K562 (cell line): Measurements from ENCODE around the gene FSTL3. TPM values are rescaled to one million over a fixed set of nuclear protein-coding genes. Genes with fewer than 3 reads are reported as not detected.
A peak's percentile ranks its signal among the peaks of the same experiment; 100 is the strongest.

Source experiments
- CXXC5 ChIP-seq: fragments of 250-450 bp; sonication (Bioruptor Pico); IDR thresholded peaks from 2 replicates; pipeline ENCODE4 v1.8.0; 2022; ENCODE audit warnings: inconsistent platforms, mild to moderate bottlenecking, moderate library complexity
- ETV1 ChIP-seq: fragments of 450-650 bp; conservative IDR thresholded peaks from 2 replicates; pipeline ENCODE4 v1.6.1; 2016; ENCODE audit warnings: missing genetic modification characterization, control low read depth, low read depth, missing compliant biosample characterization
- HDAC1 ChIP-seq, 2 experiments: fragments of 450-650 bp; IDR thresholded peaks; 2 replicates each; pipeline ENCODE4 v1.6.1; 2016 to 2017; ENCODE audit warnings: inconsistent platforms in 1 of 2, mild to moderate bottlenecking in 1 of 2, moderate library complexity in 1 of 2
- ILF3 ChIP-seq: fragments of 450-650 bp; IDR thresholded peaks from 2 replicates; pipeline ENCODE4 v1.6.1; 2018; ENCODE audit warnings: antibody characterized with exemption, mild to moderate bottlenecking, moderate library complexity, borderline replicate concordance
- POLR2G ChIP-seq: fragments of 200-400 bp; formaldehyde crosslinking; IDR thresholded peaks from 2 replicates; pipeline ENCODE4 v1.6.1; 2017; ENCODE audit warnings: low read depth, mild to moderate bottlenecking, antibody characterized with exemption, low read length, moderate library complexity
- RBBP5 ChIP-seq: fragments of 200-600 bp; sonication (generic); IDR thresholded peaks from 2 replicates; pipeline ENCODE4 v1.6.1; 2012; ENCODE audit warnings: borderline replicate concordance, mild to moderate bottlenecking, low read length, control low read depth, inconsistent platforms; ENCODE audit not compliant: insufficient read depth, poor library complexity, severe bottlenecking
- RBM22 ChIP-seq: fragments of 200-400 bp; formaldehyde crosslinking; IDR thresholded peaks from 2 replicates; pipeline ENCODE4 v1.6.1; 2018; ENCODE audit warnings: low read length, low read depth; ENCODE audit not compliant: poor library complexity, severe bottlenecking
- ZBTB40 ChIP-seq, 2 experiments: fragments of 450-650 bp in 1 of 2; sonication (generic) in 1 of 2; formaldehyde crosslinking in 1 of 2; IDR thresholded peaks; 2 replicates each; pipeline versions ENCODE4 v1.7.1 to v1.9.0; 2016 to 2022; ENCODE audit warnings: inconsistent platforms in 1 of 2, mild to moderate bottlenecking in 1 of 2, missing genetic modification reagents in 1 of 2
- ZBTB49 ChIP-seq: sonication (generic); formaldehyde crosslinking; IDR thresholded peaks from 2 replicates; pipeline ENCODE4 v1.8.0; 2022; ENCODE audit warnings: missing genetic modification reagents, mild to moderate bottlenecking, borderline replicate concordance
- ZFP91 ChIP-seq: sonication (generic); formaldehyde crosslinking; IDR thresholded peaks from 2 replicates; pipeline ENCODE4 v1.8.0; 2022; ENCODE audit warnings: mild to moderate bottlenecking, missing genetic modification reagents
- ZNF217 ChIP-seq: sonication (generic); formaldehyde crosslinking; IDR thresholded peaks from 2 replicates; pipeline ENCODE4 v1.8.0; 2022; ENCODE audit warnings: mild to moderate bottlenecking, missing genetic modification reagents
- polyA plus RNA-seq, 8 experiments: library from polyadenylated mRNA; depleted of rRNA in 4 of 8; stranded (reverse) in 5 of 8; unstranded in 3 of 8; fragments of >200 nt; fragmentation: Nextera tagmentation in 2 of 8; fragmentation: Illumina TruSeq in 1 of 8; extraction: Ambion mirVana in 2 of 8; extraction: Trizol in 1 of 8; gene quantifications; 2 replicates each; pipeline versions ENCODE4 v1.2.1 to v1.2.3, GENCODE V29; 2011 to 2014; ENCODE audit warnings: inconsistent platforms in 1 of 8, missing spikeins in 1 of 8
- total RNA-seq, 7 experiments: library from RNA; depleted of rRNA in 6 of 7; stranded (reverse); fragments of >200 nt in 6 of 7; fragmentation: Illumina TruSeq in 2 of 7; extraction: Trizol in 2 of 7; gene quantifications; 2 replicates each; pipeline versions ENCODE4 v1.2.1 to v1.2.3, GENCODE V29; 2011 to 2021; ENCODE audit warnings: low replicate concordance in 1 of 7

FSTL3 gene
- total and polyA plus RNA-seq, 9 of the 15 experiments (the other 6 are each of a cell fraction or from before 2014, with no cell fraction given): 0.35 to 6.8 (median 4.2) TPM; not detected in 1

DNA sequence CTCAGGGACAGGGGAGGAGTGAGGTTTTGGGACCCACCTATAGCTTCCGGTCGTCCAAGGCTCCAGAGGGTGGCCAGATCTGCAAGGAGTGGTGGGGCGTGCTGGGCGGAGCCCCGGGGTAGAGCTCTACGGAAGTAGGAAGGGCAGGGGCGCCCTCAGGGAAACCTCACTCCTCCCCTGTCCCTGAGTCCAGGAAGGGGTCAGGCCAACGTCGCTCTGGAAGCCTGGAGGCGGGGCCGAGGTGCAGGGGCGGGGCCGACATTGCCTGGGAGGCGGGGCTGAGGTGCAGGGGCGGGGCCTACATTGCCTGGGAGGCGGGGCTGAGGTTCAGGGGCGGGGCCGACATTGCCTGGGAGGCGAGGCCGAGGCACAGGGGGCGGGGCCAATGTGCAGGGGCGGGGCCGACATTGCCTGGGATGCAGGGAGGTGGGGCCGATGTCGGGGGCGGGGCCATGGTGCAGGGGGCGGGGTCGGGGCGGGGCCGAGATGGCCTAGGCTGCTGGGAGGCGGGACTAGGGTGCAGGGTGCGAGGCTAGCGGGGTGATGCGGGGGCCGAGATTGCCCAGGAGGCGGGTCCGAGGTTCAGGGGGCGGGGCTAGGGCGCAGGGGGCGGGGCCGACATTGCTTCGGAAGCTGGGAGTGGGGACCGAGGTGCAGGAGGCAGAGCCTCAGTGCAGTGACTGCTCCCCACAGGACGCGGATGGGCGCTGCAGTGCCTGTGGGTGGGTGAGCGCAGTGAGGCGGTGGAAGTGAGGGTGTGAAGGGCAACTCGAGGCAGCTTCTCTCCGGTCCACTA lies 27.7 kb downstream of the FSTL3 start (continued):
- TF ChIP-seq ZBTB40 (IDR thresholded peaks at IDR 0.05): peak; percentile 70
- TF ChIP-seq ZBTB40 (CRISPR knock-in tag; IDR thresholded peaks at IDR 0.05): no peak
- TF ChIP-seq POLR2G: peak; percentile 84
- TF ChIP-seq ILF3: no peak
- no peak; the same call in 1 of the 2 replicates for TF ChIP-seq ETV1 (tag)
- TF ChIP-seq ZBTB49: no peak
- TF ChIP-seq RBBP5: no peak
- TF ChIP-seq CXXC5 (CRISPR knock-in tag): no peak; the same call in 1 of the 2 replicates
- TF ChIP-seq RBM22: no peak
- TF ChIP-seq ZNF217 (CRISPR knock-in tag): no peak
- TF ChIP-seq HDAC1 (IDR thresholded peaks at IDR 0.05): no peak
- no peak for TF ChIP-seq ZFP91 (CRISPR knock-in tag)
